ENCODE measurements around the gene NECTIN2.

DNA sequence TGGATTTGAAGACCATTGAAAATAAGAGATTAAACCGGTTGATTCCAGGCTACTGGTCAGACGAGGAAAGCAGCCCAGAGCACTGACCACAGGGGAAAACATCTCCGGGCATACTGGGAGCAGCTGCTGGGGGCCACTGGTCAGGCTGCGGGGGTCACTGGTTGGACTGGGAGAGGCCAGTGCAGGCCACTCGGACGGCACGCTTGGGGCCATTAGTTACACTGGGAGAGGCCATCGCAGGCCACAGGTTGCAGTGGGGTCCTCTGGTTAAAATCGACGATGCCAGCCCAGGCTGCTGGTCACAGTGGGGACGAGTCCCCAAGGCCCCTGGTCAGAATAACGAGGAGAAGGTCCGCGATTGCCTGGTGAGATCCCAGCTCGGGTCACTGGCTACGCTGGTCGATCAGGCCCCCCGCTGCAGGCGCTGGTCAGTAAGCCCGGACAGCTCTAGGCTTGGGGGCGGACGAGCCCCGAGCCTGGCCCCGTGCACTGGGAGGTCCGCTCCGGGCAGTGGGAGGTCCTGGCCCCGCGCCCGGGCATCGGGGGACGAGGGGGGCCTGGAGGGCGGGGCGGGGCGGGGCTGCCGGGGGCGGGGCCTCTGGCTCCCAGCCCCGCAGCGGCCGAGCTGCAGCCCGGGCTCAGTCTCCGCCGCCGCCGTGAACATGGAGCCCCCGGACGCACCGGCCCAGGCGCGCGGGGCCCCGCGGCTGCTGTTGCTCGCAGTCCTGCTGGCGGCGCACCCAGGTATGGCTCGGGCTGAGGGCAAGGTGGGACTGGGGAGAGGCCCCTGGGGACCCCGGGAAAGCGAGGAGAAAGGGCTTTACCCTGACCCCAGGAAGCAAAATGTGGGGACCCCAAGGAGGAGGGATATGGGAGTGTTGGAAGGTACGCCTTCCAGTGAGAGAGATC, 37.4 kb upstream of the NECTIN2 start, which contains the start of gene BCAM:
- TF ChIP-seq, protein P1, sequence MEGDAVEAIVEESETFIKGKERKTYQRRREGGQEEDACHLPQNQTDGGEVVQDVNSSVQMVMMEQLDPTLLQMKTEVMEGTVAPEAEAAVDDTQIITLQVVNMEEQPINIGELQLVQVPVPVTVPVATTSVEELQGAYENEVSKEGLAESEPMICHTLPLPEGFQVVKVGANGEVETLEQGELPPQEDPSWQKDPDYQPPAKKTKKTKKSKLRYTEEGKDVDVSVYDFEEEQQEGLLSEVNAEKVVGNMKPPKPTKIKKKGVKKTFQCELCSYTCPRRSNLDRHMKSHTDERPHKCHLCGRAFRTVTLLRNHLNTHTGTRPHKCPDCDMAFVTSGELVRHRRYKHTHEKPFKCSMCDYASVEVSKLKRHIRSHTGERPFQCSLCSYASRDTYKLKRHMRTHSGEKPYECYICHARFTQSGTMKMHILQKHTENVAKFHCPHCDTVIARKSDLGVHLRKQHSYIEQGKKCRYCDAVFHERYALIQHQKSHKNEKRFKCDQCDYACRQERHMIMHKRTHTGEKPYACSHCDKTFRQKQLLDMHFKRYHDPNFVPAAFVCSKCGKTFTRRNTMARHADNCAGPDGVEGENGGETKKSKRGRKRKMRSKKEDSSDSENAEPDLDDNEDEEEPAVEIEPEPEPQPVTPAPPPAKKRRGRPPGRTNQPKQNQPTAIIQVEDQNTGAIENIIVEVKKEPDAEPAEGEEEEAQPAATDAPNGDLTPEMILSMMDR (IDR thresholded peaks at IDR 0.05) = no peak
- no peak for TF ChIP-seq EZH2 (IDR thresholded peaks at IDR 0.05; ENCODE audit: borderline replicate concordance, insufficient read depth, low read depth, low read length, poor library complexity, severe bottlenecking)

Measured in B cell (primary cell).